T-cell (primary cell): ENCODE results near the gene FBN1. TPM values are rescaled to one million over a fixed set of nuclear protein-coding genes. Genes with fewer than 3 reads are reported as not detected.

Experiments used
- ATAC-seq, 4 experiments: fragments of 200-7000 bp in 3 of 4; fragments of 150-1000 bp in 1 of 4; cut with Tn5 transposase; replicated peaks in 1 of 4; 1 replicate in 3 of 4; 2 replicates in 1 of 4; pipeline ENCODE4 v1.10.0; 2021; ENCODE audit warnings: moderate library complexity in 3 of 4, mild to moderate bottlenecking in 2 of 4, moderate number of reproducible peaks in 1 of 4
- CTCF ChIA-PET, 2 donors: fragments of 300-600 bp; sonication (Branson Sonifier 250); formaldehyde crosslinking; loops; one replicate each; lab custom pipeline; 2022; ENCODE audit warnings: antibody characterized with exemption in 2 of 2; lab: Charles Lee
- POLR2A ChIA-PET, 2 donors: fragments of 300-600 bp; sonication (Branson Sonifier 250); formaldehyde crosslinking; loops; one replicate each; lab custom pipeline; 2022; ENCODE audit warnings: antibody characterized with exemption in 2 of 2; lab: Charles Lee
- DNase-seq, 35 experiments: peaks; one replicate each; pipeline versions ENCODE4 v3.0.0 to v3.0.0-alpha.2; 2013 to 2023
- H3K27ac ChIP-seq: one replicate; pipeline ENCODE4 v1.5.1; 2013; ENCODE audit warnings: low read length
- H3K27me3 ChIP-seq, 2 experiments: replicated peaks in 1 of 2; 1 replicate in 1 of 2; 2 replicates in 1 of 2; pipeline versions ENCODE4 v1.6.1 to v1.7.0; 2013; ENCODE audit warnings: low read length in 1 of 2, mixed read lengths in 1 of 2; ENCODE audit not compliant: control insufficient read depth in 2 of 2, insufficient read depth in 2 of 2; ENCODE audit errors: extremely low read depth in 1 of 2
- H3K36me3 ChIP-seq, 2 donors: 1 replicate in 1 of 2; 2 replicates in 1 of 2; pipeline versions ENCODE4 v1.6.1 to v1.7.0; 2013; ENCODE audit warnings: low read length in 1 of 2; ENCODE audit not compliant: control insufficient read depth in 2 of 2, insufficient read depth in 1 of 2; ENCODE audit errors: extremely low read depth in 1 of 2
- H3K4me1 ChIP-seq, 2 experiments: 1 replicate in 1 of 2; 2 replicates in 1 of 2; pipeline versions ENCODE4 v1.6.1 to v1.7.0; 2013; ENCODE audit warnings: low read length in 2 of 2, mixed read lengths in 1 of 2; ENCODE audit not compliant: insufficient read depth in 2 of 2, control insufficient read depth in 1 of 2; ENCODE audit errors: extremely low read depth in 1 of 2
- H3K4me3 ChIP-seq, 2 donors: 1 replicate in 1 of 2; 2 replicates in 1 of 2; pipeline versions ENCODE4 v1.5.1 to v1.7.0; 2013; ENCODE audit warnings: mild to moderate bottlenecking in 2 of 2, low read length in 1 of 2, moderate library complexity in 1 of 2; ENCODE audit not compliant: control insufficient read depth in 1 of 2; ENCODE audit errors: extremely low read depth in 1 of 2
- H3K9me3 ChIP-seq: 2 replicates; pipeline ENCODE4 v1.7.0; 2013
- H3K27ac Mint-ChIP-seq, 2 donors: one replicate each; pipeline ENCODE4 v1.8.0; 2020 to 2021; ENCODE audit warnings: mild to moderate bottlenecking in 2 of 2, mixed read lengths in 2 of 2
- H3K27me3 Mint-ChIP-seq, 2 donors: one replicate each; pipeline ENCODE4 v1.8.0; 2021 to 2022; ENCODE audit warnings: mixed read lengths in 2 of 2
- H3K36me3 Mint-ChIP-seq: one replicate; pipeline ENCODE4 v1.8.0; 2021; ENCODE audit warnings: mixed read lengths
- H3K4me1 Mint-ChIP-seq, 3 donors: one replicate each; pipeline ENCODE4 v1.8.0; 2020 to 2022; ENCODE audit warnings: mixed read lengths in 3 of 3, mild to moderate bottlenecking in 1 of 3
- H3K4me3 Mint-ChIP-seq, 3 donors: one replicate each; pipeline ENCODE4 v1.8.0; 2020 to 2022; ENCODE audit warnings: mild to moderate bottlenecking in 3 of 3, mixed read lengths in 3 of 3, moderate library complexity in 3 of 3
- H3K9me3 Mint-ChIP-seq, 3 donors: one replicate each; pipeline ENCODE4 v1.8.0; 2020 to 2022; ENCODE audit warnings: mixed read lengths in 3 of 3
- WGBS: methylation state at CpG from one replicate; pipeline ENCODE4 v1.1.5; 2013; ENCODE audit warnings: missing lambda C conversion rate; ENCODE audit not compliant: insufficient coverage; 5-methylcytosine and 5-hydroxymethylcytosine counted together
- total RNA-seq, 35 experiments: library from RNA in 6 of 35; stranded (reverse) in 6 of 35; fragments of 120-200 nt in 1 of 35; gene quantifications; one replicate each; pipeline versions ENCODE4 v1.2.1 to v1.2.4 and lab custom pipeline; 2013 to 2026

Gene FBN1
- total RNA-seq, 5 donors from 2014 or later (not counting 1 experiment from before 2014, with no cell fraction given) = 0.28 to 1.2 (median 0.79) TPM

GRCh38 chr15:48653216-48653615, 7.7 kb upstream of the FBN1 start:
- CTCF ChIA-PET = no interaction called here

GRCh38 chr15:48652510-48653076, 7.1 kb upstream of the FBN1 start:
- no peaks in the 10 kb centered on the region for H3K9me3 ChIP-seq
- Mint-ChIP-seq H3K9me3 (no peaks in the 10 kb centered on the region), H3K4me3 (no peak overlapping the region), H3K27ac (no peak overlapping the region), H3K36me3 (no peaks in the 10 kb centered on the region), H3K4me1 (no peaks in the 10 kb centered on the region), H3K27me3 (peaks cover 2 to 4% of the 10 kb centered on the region in 2 donors)
- H3K4me3 ChIP-seq = no peak overlapping the region
- H3K27ac ChIP-seq = no peak overlapping the region
- peaks cover 0 to 5% of the 10 kb centered on the region in 2 experiments for H3K27me3 ChIP-seq
- ChIA-PET CTCF (interaction anchor here in 1 of 2 donors (0.6 kb wide), 1 partner anchor 1326 kb away, joined by 4 read pairs; no protein-coding TSS in a partner anchor), POLR2A (no interaction called here)
- no peak for ATAC-seq
- WGBS = 83% methylated on average over 4 of the region's 6 CpGs
- no peaks in the 10 kb centered on the region for H3K36me3 ChIP-seq
- no peaks in the 10 kb centered on the region for H3K4me1 ChIP-seq
- no peak for DNase-seq

More at GRCh38 chr15:48653216-48653615, 7.7 kb upstream of the FBN1 start:
- Mint-ChIP-seq H3K4me1 (no peaks in the 10 kb centered on the region), H3K27me3 (peaks cover under 1 to 4% of the 10 kb centered on the region in 2 donors), H3K36me3 (no peaks in the 10 kb centered on the region), H3K27ac (no peak overlapping the region), H3K4me3 (no peak overlapping the region), H3K9me3 (no peaks in the 10 kb centered on the region)
- Histone ChIP-seq H3K4me1 (no peaks in the 10 kb centered on the region), H3K9me3 (no peaks in the 10 kb centered on the region), H3K36me3 (no peaks in the 10 kb centered on the region), H3K27ac (no peak overlapping the region), H3K4me3 (no peak overlapping the region), H3K27me3 (peaks cover 0 to 5% of the 10 kb centered on the region in 2 experiments)
- DNase-seq (no peak), ATAC-seq (no peak)
- POLR2A ChIA-PET = no interaction called here
- 94% methylated on average over 2 of the region's 4 CpGs for WGBS

- 86% methylated on average over 2 of the region's 2 CpGs for WGBS
- ChIA-PET CTCF (no interaction called here), POLR2A (no interaction called here)
- Histone ChIP-seq H3K4me3 (no peak overlapping the region), H3K36me3 (no peaks in the 10 kb centered on the region), H3K27ac (no peak overlapping the region), H3K9me3 (no peaks in the 10 kb centered on the region), H3K27me3 (peaks cover 0 to 12% of the 10 kb centered on the region in 2 experiments), H3K4me1 (peaks cover 0 to 3% of the 10 kb centered on the region in 2 experiments)
- H3K27ac Mint-ChIP-seq = no peak overlapping the region
- H3K36me3 Mint-ChIP-seq = no peaks in the 10 kb centered on the region
- no peaks in the 10 kb centered on the region for H3K9me3 Mint-ChIP-seq
- no peak overlapping the region for H3K4me3 Mint-ChIP-seq
- no peak for ATAC-seq
- peaks cover 0 to 2% (median 0%) of the 10 kb centered on the region in 3 donors for H3K4me1 Mint-ChIP-seq
- peaks cover 11 to 17% of the 10 kb centered on the region in 2 donors for H3K27me3 Mint-ChIP-seq
- no peak for DNase-seq
These were observed 5.4 kb upstream of the FBN1 start for GRCh38 chr15:48650931-48651330.

- H3K9me3 Mint-ChIP-seq = no peaks in the 10 kb centered on the region
- H3K27ac ChIP-seq = no peak overlapping the region
- ChIA-PET CTCF (interaction anchor here in 1 of 2 donors (0.6 kb wide), 1 partner anchor 10 kb away, joined by 3 read pairs; no protein-coding TSS in a partner anchor), POLR2A (interaction anchor here in 1 of 2 donors (0.6 kb wide), 1 partner anchor 27 kb away, joined by 5 read pairs; no protein-coding TSS in a partner anchor)
- peaks cover 0 to 24% of the 10 kb centered on the region in 2 experiments for H3K27me3 ChIP-seq
- H3K4me3 ChIP-seq = no peak overlapping the region
- no peaks in the 10 kb centered on the region for H3K36me3 ChIP-seq
- H3K4me1 Mint-ChIP-seq = peaks cover 0 to 5% (median 5%) of the 10 kb centered on the region in 3 donors
- ATAC-seq (no peak), DNase-seq (no peak)
- H3K4me1 ChIP-seq = peaks cover 0 to 13% of the 10 kb centered on the region in 2 experiments
- no peak overlapping the region for H3K4me3 Mint-ChIP-seq
- H3K27me3 Mint-ChIP-seq = peaks cover 25 to 32% of the 10 kb centered on the region in 2 donors
- no peak overlapping the region for H3K27ac Mint-ChIP-seq
- no peaks in the 10 kb centered on the region for H3K9me3 ChIP-seq
- H3K36me3 Mint-ChIP-seq = no peaks in the 10 kb centered on the region
These were observed 2.5 kb upstream of the FBN1 start for GRCh38 chr15:48647962-48648361.

- Mint-ChIP-seq H3K36me3 (no peaks in the 10 kb centered on the region), H3K9me3 (no peaks in the 10 kb centered on the region), H3K27me3 (peaks cover 33 to 37% of the 10 kb centered on the region in 2 donors), H3K4me1 (peaks cover 0 to 5% (median 5%) of the 10 kb centered on the region in 3 donors), H3K27ac (no peak overlapping the region), H3K4me3 (peak overlapping the region in 2 of 3 donors; percentile 1 to 47)
- ChIA-PET CTCF (no interaction called here), POLR2A (no interaction called here)
- Histone ChIP-seq H3K4me3 (no peak overlapping the region), H3K4me1 (peaks cover 0 to 13% of the 10 kb centered on the region in 2 experiments), H3K27me3 (peaks cover 0 to 28% of the 10 kb centered on the region in 2 experiments), H3K9me3 (no peaks in the 10 kb centered on the region), H3K36me3 (no peaks in the 10 kb centered on the region), H3K27ac (no peak overlapping the region)
- DNase-seq (no peak), ATAC-seq (no peak)
- WGBS = 12% methylated on average over 4 of the region's 11 CpGs
These were observed 822 bp upstream of the FBN1 start for GRCh38 chr15:48646331-48646730.

GRCh38 chr15:48644827-48645557, 517 bp downstream of the FBN1 start:
- Mint-ChIP-seq H3K27ac (no peak overlapping the region), H3K9me3 (no peaks in the 10 kb centered on the region), H3K36me3 (no peaks in the 10 kb centered on the region), H3K4me1 (peaks cover 0 to 5% (median 5%) of the 10 kb centered on the region in 3 donors), H3K27me3 (peaks cover 37 to 41% of the 10 kb centered on the region in 2 donors), H3K4me3 (peak overlapping the region in 1 of 3 donors; percentile 47)
- CTCF ChIA-PET = no interaction called here
- Histone ChIP-seq H3K27ac (no peak overlapping the region), H3K9me3 (no peaks in the 10 kb centered on the region), H3K36me3 (no peaks in the 10 kb centered on the region), H3K4me3 (peak overlapping the region in 1 of 2 donors; percentile 58), H3K27me3 (peaks cover 0 to 28% of the 10 kb centered on the region in 2 experiments), H3K4me1 (peaks cover 0 to 13% of the 10 kb centered on the region in 2 experiments)
- no peak for ATAC-seq
- POLR2A ChIA-PET = no interaction called here
- DNase-seq = no peak
- WGBS = 1% methylated on average over 73 of the region's 79 CpGs
